MG63 (cell line): ENCODE measurements around the gene SLC4A9. TPM values are rescaled to one million over a fixed set of nuclear protein-coding genes. Genes with fewer than 3 reads are reported as not detected.

Source experiments
- DNase-seq: peaks from one replicate; pipeline ENCODE4 v3.0.0-alpha.2; 2020
- H3K27me3 ChIP-seq: fragments of 250-450 bp; sonication (Bioruptor Pico); 2 replicates; pipeline ENCODE4 v1.5.1; 2020; ENCODE audit warnings: mild to moderate bottlenecking, moderate library complexity
- H3K36me3 ChIP-seq: fragments of 250-450 bp; sonication (Bioruptor Pico); 2 replicates; pipeline ENCODE4 v1.5.1; 2020; ENCODE audit warnings: mild to moderate bottlenecking, moderate library complexity
- H3K4me3 ChIP-seq: fragments of 250-450 bp; sonication (Bioruptor Pico); 2 replicates; pipeline ENCODE4 v1.5.1; 2020; ENCODE audit warnings: mild to moderate bottlenecking, moderate library complexity
- H3K9me3 ChIP-seq: fragments of 250-450 bp; sonication (Bioruptor Pico); 2 replicates; pipeline ENCODE4 v1.5.1; 2020; ENCODE audit warnings: mild to moderate bottlenecking, moderate library complexity
- total RNA-seq: library from RNA; depleted of rRNA; stranded (reverse); fragments of >200 nt; shearing (Covaris generic); gene quantifications from 2 replicates; pipeline ENCODE4 v1.2.3, GENCODE V29; 2014; ENCODE audit warnings: low replicate concordance; rRNA removed

Gene SLC4A9, protein sequence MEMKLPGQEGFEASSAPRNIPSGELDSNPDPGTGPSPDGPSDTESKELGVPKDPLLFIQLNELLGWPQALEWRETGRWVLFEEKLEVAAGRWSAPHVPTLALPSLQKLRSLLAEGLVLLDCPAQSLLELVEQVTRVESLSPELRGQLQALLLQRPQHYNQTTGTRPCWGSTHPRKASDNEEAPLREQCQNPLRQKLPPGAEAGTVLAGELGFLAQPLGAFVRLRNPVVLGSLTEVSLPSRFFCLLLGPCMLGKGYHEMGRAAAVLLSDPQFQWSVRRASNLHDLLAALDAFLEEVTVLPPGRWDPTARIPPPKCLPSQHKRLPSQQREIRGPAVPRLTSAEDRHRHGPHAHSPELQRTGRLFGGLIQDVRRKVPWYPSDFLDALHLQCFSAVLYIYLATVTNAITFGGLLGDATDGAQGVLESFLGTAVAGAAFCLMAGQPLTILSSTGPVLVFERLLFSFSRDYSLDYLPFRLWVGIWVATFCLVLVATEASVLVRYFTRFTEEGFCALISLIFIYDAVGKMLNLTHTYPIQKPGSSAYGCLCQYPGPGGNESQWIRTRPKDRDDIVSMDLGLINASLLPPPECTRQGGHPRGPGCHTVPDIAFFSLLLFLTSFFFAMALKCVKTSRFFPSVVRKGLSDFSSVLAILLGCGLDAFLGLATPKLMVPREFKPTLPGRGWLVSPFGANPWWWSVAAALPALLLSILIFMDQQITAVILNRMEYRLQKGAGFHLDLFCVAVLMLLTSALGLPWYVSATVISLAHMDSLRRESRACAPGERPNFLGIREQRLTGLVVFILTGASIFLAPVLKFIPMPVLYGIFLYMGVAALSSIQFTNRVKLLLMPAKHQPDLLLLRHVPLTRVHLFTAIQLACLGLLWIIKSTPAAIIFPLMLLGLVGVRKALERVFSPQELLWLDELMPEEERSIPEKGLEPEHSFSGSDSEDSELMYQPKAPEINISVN
- total RNA-seq: not detected in 2 replicates

DNA sequence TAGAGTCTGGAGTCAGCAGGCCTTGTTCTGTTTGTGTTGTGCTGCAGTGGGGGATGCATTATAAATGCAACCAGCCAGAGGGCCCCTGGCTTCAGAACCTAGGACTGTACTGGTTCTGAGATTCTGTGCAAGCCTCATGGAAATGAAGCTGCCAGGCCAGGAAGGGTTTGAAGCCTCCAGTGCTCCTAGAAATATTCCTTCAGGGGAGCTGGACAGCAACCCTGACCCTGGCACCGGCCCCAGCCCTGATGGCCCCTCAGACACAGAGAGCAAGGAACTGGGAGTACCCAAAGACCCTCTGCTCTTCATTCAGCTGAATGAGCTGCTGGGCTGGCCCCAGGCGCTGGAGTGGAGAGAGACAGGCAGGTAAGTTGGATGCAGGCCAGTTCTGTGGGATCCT lies at the start of gene SLC4A9:
TSS of gene SLC4A9 (plus strand) at position 94 of the 400 bp plus-strand sequence. CDS start at position 137, 43 bp downstream.
- Histone ChIP-seq H3K27me3 (no peaks in the 10 kb centered on the region), H3K9me3 (no peaks in the 10 kb centered on the region), H3K36me3 (no peaks in the 10 kb centered on the region), H3K4me3 (no peak within 1 kb of the TSS)
- DNase-seq: no peak

DNA sequence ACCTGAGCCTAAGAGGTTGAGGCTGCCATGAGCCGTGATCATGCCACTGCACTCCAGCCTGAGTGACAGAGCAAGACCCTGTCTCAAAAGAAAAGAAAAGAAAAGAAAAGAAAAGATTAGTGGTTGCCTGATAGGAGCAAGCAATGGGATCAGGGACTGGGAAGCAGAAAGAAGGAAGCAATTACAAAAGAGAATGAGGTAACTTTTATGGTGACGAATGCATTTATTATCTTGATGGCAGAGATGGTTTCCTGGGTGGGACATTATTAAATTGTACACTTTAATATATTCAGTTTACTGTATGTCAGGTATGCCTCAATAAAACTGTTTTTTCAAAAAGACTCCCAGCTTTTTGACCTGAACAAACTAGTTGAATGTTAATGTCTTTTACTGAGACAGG lies 49.6 kb upstream of the SLC4A9 start:
- H3K36me3 ChIP-seq: no peaks in the 10 kb centered on the region
- H3K9me3 ChIP-seq: no peaks in the 10 kb centered on the region
- H3K4me3 ChIP-seq: no peak overlapping the region
- no peak for DNase-seq
- H3K27me3 ChIP-seq: no peaks in the 10 kb centered on the region

DNA sequence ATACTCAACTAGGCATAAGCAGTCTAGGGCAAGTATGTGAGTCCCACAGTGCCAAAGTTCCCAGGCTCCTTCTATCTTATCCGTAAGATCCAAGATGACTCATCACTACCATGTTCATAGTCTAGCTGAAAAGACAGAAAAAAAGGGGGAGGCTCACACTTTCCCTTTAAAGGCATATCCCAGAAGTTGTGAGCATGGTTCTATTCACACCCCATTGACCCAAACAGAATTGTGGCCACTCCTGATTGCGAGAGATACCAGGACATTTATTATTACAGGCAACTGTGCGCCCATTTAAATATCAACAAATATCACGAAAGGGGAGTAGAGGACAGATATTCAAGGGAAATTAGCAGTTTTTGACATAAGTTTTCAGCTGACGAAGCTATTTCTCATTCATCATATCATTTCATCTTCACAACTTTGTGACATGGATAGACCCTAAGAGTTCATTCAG lies 49.0 kb upstream of the SLC4A9 start:
- Histone ChIP-seq H3K4me3 (no peak overlapping the region), H3K27me3 (no peaks in the 10 kb centered on the region), H3K9me3 (no peaks in the 10 kb centered on the region), H3K36me3 (no peaks in the 10 kb centered on the region)
- peak; percentile 79 for DNase-seq

DNA sequence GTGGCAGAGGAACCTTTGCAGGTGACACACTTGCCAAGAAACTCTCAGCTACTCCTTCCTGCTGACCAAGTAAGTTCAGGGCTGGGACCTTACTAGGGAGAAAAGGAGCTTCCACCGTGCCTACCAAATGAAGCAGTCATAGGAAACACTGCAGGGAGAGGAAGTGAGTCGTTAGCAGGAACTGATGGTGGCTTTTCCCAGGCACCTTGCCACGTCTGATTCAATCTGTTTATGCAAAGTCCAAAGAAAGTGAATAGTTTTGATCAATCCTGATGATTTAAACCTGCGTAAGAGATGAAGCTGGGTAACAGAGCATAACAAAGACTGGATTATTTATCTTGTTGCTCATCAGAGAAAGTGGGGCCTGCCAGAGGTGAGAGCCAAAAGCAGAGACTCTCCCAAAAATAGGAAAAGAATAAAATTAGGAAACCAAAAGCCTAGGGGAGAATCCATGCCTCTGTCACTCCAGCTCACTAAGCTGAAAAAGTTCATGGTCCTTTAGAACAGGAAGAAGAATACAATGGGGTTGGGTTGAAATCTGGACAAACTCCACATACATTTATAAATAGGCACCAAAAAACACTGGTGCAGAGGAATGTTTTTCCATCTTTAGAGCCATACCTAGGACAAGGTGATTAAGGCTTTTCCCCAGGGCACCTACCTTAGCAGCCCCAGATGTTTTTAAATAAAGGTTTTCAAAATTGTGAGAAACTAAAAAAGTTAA lies 47.8 kb upstream of the SLC4A9 start:
- DNase-seq: peak; percentile 99
- H3K27me3 ChIP-seq: no peaks in the 10 kb centered on the region
- no peak overlapping the region for H3K4me3 ChIP-seq
- no peaks in the 10 kb centered on the region for H3K9me3 ChIP-seq
- no peaks in the 10 kb centered on the region for H3K36me3 ChIP-seq

DNA sequence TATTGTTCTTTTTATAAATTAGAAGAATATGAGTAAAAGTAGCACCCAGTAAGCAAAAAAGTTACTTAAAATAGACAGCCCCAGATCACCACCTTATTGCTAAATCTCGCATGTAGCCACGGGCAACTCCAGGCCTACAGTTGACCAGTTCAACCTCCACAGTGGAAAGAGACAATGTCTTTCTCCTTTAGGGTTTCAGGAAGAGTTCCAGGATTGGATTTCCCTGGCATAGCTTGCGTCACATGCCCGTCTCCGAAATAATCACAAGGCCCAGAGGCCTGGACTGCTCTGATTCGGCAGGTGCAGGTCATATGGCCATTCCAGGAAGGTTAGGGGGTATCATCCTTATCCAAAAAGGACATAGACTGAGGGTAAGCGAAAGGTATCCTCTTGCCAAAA lies 47.2 kb upstream of the SLC4A9 start:
- no peaks in the 10 kb centered on the region for H3K9me3 ChIP-seq
- no peaks in the 10 kb centered on the region for H3K27me3 ChIP-seq
- DNase-seq: no peak
- H3K4me3 ChIP-seq: no peak overlapping the region
- H3K36me3 ChIP-seq: no peaks in the 10 kb centered on the region

DNA sequence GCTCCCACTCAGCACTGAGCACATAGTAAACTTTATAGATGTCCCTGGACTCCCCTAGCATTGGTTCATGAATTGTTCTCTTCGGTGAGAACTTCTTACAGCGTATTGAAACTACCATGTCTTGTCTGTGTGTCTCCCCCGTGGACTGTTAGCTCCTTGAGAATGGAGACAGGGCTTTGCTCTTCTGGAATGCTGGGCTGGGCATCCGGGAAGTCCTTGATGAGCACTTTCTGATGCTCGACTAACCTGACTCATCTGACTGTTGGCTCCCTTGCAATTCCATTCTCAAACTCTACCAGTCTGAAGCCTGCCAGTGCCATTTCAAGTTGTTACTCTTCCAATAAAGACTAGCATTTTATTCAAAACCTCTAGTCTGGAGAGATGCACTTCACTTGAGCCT lies 42.1 kb upstream of the SLC4A9 start:
- peak; percentile 90 for DNase-seq

DNA sequence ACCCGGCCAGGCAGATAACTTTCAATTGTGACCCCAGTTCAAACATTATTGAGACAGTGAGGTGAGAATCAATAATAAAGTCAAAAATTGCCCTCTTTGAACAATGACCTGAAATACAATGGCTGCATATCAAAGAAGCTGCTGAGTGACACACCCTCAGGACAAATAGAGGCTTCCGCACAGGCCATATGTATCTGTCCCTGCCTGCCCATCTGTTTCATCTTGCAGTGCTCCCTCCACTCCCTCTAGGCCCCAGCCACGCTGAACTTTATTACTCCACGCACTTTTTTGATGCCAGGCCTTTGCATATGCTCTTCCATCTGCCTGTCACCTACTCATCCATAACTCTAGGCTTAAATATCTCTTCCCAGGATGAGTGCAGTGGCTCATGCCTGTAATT lies 41.2 kb upstream of the SLC4A9 start:
- H3K4me3 ChIP-seq: no peak overlapping the region
- H3K36me3 ChIP-seq: no peaks in the 10 kb centered on the region
- no peak for DNase-seq
- no peaks in the 10 kb centered on the region for H3K9me3 ChIP-seq
- no peaks in the 10 kb centered on the region for H3K27me3 ChIP-seq

More for the DNA sequence above, 42.1 kb upstream of the SLC4A9 start:
- Histone ChIP-seq H3K36me3 (no peaks in the 10 kb centered on the region), H3K4me3 (no peak overlapping the region), H3K27me3 (no peaks in the 10 kb centered on the region), H3K9me3 (no peaks in the 10 kb centered on the region)

DNA sequence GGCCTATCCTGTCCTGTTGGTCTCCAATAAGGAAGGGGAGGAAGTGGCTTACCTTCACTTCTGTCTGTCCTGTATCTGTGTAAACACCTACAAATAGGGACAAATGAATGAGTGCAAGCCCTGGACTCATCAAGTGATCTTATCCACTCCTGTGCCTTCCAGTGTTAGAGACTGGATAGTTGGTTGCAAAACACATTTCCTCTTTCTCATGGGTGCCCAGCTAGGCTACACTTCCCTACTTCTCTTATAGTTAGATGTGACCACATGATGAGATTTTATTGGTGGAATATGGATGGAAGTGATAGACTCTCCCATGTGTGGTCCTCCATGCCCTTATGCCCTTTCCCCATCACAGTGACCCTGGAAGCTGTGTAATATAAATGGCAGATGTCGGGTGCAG lies 40.2 kb upstream of the SLC4A9 start:
- Histone ChIP-seq H3K36me3 (no peaks in the 10 kb centered on the region), H3K27me3 (no peaks in the 10 kb centered on the region), H3K4me3 (no peak overlapping the region), H3K9me3 (no peaks in the 10 kb centered on the region)
- DNase-seq: no peak

DNA sequence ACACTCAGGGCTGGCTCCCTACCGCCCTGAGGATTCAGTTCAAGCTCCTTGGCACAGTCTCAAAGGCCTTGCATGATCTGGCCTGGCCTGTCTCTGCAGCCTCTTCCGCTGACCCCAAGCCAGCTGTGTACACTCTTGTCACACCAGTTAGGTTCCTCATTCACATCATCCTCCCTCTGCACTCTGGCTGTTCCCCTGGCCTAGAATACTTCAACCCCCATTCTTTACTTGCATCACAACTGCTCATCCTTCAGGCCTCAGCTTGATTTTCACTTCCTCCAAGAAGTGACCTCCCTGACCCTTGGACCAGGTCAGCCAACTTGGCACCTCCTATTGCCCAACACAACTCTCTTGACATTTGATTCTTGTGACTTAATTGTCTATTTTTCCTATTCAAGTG lies 38.2 kb upstream of the SLC4A9 start:
- no peaks in the 10 kb centered on the region for H3K36me3 ChIP-seq
- peak; percentile 78 for DNase-seq
- no peak overlapping the region for H3K4me3 ChIP-seq
- no peaks in the 10 kb centered on the region for H3K9me3 ChIP-seq
- no peaks in the 10 kb centered on the region for H3K27me3 ChIP-seq

DNA sequence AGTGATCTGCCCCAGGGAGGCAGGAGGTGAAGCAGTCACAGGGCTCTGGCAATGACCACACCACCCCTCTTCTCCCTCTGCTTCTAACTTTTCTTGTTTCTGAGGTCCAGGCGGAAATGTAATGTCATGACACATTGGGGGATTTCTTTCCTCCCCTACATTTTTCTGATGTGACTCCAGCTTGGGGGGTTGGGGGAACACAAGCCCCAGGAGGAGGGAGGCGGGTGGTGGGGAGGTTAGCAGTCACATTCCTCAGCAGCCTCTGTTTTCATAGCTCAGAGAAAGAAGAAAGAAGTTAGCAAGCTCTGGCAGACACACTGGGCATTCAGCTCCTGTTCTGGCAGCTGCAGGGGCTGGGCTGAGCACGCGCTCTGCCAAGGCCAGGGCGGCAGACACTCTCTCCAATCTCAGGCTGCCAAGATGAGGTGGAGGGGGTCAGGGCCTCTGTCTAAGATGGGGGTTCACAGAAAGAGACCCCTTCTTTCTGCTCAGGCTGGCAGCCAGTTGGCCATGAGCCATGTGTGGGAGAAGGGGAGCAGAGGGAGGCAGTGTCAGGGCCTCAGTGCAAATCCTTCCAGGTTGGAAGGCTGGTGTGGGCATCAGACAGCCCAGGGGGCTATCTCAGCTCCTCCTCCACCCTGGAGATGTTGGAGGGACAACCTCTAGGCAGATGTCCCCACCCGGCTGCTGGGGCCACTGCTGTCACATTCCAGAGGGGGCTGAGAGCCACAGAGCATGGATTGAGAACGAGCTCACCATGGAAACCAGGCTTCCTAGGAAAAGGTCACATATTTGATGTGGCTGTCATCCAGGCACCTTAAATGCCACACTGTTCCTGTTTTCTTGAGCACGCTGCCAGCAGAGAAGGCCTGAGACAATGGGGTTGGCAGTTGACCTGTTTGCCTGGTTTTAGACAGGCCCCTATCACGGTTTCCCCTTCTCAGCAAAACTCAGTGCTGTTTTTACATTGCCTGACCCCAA lies 37.0 kb upstream of the SLC4A9 start:
- Histone ChIP-seq H3K4me3 (no peak overlapping the region), H3K36me3 (no peaks in the 10 kb centered on the region), H3K27me3 (no peaks in the 10 kb centered on the region), H3K9me3 (no peaks in the 10 kb centered on the region)
- DNase-seq: peak; percentile 97

DNA sequence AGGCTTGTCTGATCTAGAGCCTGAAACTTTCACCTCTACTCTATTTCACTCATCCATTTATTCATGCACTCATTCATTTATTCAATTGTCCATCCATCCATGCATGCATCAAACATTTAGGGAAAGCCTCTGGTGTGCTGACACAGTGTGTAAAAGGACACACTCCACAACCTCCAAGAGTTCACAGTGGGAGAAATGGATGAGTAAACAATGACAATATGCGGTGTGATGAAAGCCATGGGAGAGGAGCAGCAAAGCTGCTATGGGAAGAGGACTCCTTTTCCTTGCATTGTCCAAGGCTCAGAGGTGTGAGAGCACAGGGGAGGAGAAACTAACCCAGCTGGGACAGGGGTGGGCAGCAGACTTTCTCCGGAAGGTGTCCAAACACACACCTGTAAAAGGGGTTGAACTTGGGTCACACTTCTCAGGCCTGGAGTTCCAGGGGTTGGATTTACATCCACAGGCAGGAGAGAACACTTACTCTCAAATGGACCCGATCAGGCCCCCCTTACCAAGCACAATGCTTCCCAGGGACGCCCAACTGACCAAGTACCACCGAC lies 35.9 kb upstream of the SLC4A9 start:
- Histone ChIP-seq H3K36me3 (no peaks in the 10 kb centered on the region), H3K4me3 (no peak overlapping the region), H3K27me3 (no peaks in the 10 kb centered on the region), H3K9me3 (no peaks in the 10 kb centered on the region)
- DNase-seq: no peak

DNA sequence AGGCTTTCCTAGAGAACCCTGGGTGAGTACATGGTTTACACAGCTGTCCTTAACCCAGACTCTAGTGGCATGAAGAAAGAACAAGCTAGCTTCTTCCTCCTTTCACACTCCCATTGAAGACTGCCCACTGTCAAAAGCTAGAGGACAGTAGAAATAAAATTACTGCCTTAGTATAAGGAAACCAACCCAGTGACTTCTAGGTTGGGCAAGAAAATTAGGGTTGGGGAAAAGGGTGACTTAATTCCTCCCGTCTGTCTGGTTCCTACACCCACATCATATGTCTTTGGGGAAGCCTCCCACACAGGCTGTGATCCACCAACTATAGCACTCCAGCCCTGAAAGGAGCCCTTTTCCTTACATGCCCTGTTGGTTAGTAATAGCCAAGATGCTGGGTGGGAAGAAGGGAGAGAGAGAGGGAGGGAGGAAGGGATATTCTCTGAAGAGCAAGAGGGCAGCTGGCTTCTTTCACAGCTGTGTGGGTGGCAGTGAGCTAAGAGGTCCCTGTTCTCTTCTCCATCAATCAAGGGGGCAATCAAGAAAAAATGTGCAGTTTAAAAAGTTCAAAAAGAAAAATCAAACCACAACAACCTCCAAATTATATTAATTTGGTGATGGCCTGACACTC lies 35.3 kb upstream of the SLC4A9 start:
- Histone ChIP-seq H3K27me3 (no peaks in the 10 kb centered on the region), H3K9me3 (no peaks in the 10 kb centered on the region), H3K36me3 (no peaks in the 10 kb centered on the region), H3K4me3 (no peak overlapping the region)
- DNase-seq: peak; percentile 46

DNA sequence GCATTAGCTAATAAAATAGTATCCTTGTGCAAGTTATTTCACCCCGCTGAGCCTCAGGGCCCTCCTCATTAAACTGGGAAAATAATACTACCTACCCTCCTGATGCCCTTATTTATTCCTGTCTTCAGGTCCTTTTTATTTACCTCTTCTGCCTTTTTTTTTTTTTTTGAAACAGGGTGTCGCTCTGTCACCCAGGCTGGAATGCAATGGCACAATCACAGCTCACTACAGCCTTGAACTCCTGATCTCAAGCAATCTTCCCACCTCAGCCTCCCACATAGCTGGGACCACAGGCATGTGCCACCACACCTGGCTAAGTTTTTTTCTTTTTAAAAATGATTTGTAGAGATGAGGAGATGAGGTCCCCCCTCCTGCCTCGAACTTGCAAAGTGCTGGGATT lies 34.5 kb upstream of the SLC4A9 start:
- no peak for DNase-seq
- no peak overlapping the region for H3K4me3 ChIP-seq
- no peaks in the 10 kb centered on the region for H3K9me3 ChIP-seq
- no peaks in the 10 kb centered on the region for H3K27me3 ChIP-seq
- no peaks in the 10 kb centered on the region for H3K36me3 ChIP-seq

DNA sequence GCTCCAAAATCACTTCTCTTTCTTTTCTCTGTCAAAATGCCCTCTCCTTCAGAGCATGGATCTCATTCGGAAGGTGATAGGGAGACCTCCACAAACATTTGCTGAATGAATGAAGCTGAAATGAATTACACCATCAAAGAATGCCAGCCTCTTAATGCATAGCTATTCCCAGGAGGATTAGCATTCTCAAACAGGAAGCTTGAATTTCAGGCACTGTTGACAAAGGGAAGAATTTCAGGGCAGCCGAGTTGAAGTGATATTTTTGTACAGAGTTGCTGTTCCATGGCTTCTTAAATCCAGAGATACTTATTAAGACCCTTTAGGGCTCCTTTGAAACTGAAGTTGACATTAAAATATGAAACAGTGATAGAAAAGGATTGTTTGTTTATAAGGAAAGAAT lies 32.4 kb upstream of the SLC4A9 start:
- Histone ChIP-seq H3K27me3 (no peaks in the 10 kb centered on the region), H3K4me3 (no peak overlapping the region), H3K36me3 (peaks cover 13% of the 10 kb centered on the region), H3K9me3 (no peaks in the 10 kb centered on the region)
- no peak for DNase-seq
